HepG2 (cell line): Measurements from ENCODE around the gene FAM110A. TPM values are rescaled to one million over a fixed set of nuclear protein-coding genes. Genes with fewer than 3 reads are reported as not detected.

Experiments
- ATAC-seq: fragments of 200-7000 bp; cut with Tn5 transposase; 3 replicates; pipeline ENCODE4 v1.9.1; 2020; ENCODE audit warnings: mild to moderate bottlenecking, moderate library complexity
- BruUV-seq: library from RNA; stranded (reverse); fragments of 400-500 nt; replicated peaks from 2 replicates; lab custom pipeline; 2021; lab: Mats Ljungman, UMichigan
- CTCF ChIA-PET: fragments of 300-600 bp; formaldehyde crosslinking; extraction: SDS; loops from one replicate; lab custom pipeline; 2021; ENCODE audit warnings: low total read pairs, inconsistent platforms, low intra/inter-chr PET ratio; lab: Yijun Ruan, JAX
- POLR2A ChIA-PET: fragments of 350-600 bp; sonication (Branson Sonifier 250); formaldehyde crosslinking; loops from one replicate; lab custom pipeline; 2020; ENCODE audit warnings: antibody characterized with exemption, inconsistent platforms; lab: Yijun Ruan, JAX
- DNase-seq: peaks from one replicate; pipeline ENCODE4 v3.0.0-alpha.2; 2015; ENCODE audit warnings: low spot score
- FAIRE-seq: peaks from 3 replicates; lab custom pipeline; 2011; peaks lifted over from hg19 to GRCh38; lab: Jason Lieb, UNC
- H2AFZ ChIP-seq: one replicate; pipeline ENCODE4 v1.6.1; 2011; ENCODE audit warnings: low read length, inconsistent platforms
- H3K27ac ChIP-seq: fragments of 300-600 bp; 3 replicates; pipeline ENCODE4 v1.8.0; 2011; ENCODE audit warnings: mixed run types, mild to moderate bottlenecking, mixed read lengths, low read length, inconsistent platforms; ENCODE audit not compliant: insufficient read depth; ENCODE audit errors: extremely low read length
- H3K27me3 ChIP-seq, 2 experiments: fragments of 200-600 bp in 1 of 2; 2 replicates in 1 of 2; 3 replicates in 1 of 2; pipeline versions ENCODE4 v1.6.0 to v1.8.0; 2011; ENCODE audit warnings: low read length in 2 of 2, mild to moderate bottlenecking in 2 of 2, moderate library complexity in 2 of 2, inconsistent platforms in 1 of 2; ENCODE audit not compliant: insufficient read depth in 2 of 2, control insufficient read depth in 1 of 2
- H3K36me3 ChIP-seq, 2 experiments: fragments of 200-600 bp in 1 of 2; replicated peaks in 1 of 2; 2 replicates in 1 of 2; 3 replicates in 1 of 2; pipeline versions ENCODE4 v1.5.1 to v1.8.0; 2011; ENCODE audit warnings: low read length in 2 of 2, inconsistent platforms in 1 of 2; ENCODE audit not compliant: insufficient read depth in 2 of 2, control insufficient read depth in 1 of 2
- H3K4me1 ChIP-seq: 2 replicates; pipeline ENCODE4 v1.5.1; 2012; ENCODE audit warnings: low read length, inconsistent platforms; ENCODE audit not compliant: insufficient read depth
- H3K4me2 ChIP-seq: 2 replicates; pipeline ENCODE4 v1.6.0; 2011; ENCODE audit warnings: low read depth, low read length, inconsistent platforms
- H3K4me3 ChIP-seq, 3 experiments: fragments of 200-600 bp in 1 of 3; sonication (generic), shearing (Covaris generic) in 1 of 3; replicated peaks in 1 of 3; 2 replicates each; pipeline ENCODE4 v1.5.1; 2011 to 2016; ENCODE audit warnings: low read length in 3 of 3, inconsistent platforms in 2 of 3, low read depth in 2 of 3, mild to moderate bottlenecking in 2 of 3, control low read depth in 1 of 3, mixed read lengths in 1 of 3; ENCODE audit not compliant: insufficient read depth in 1 of 3
- H3K79me2 ChIP-seq: one replicate; pipeline ENCODE4 v1.6.1; 2011; ENCODE audit warnings: low read length, inconsistent platforms; ENCODE audit not compliant: insufficient read depth
- H3K9ac ChIP-seq: 2 replicates; pipeline ENCODE4 v1.6.0; 2011; ENCODE audit warnings: mild to moderate bottlenecking, low read depth, low read length, inconsistent platforms; ENCODE audit not compliant: insufficient read depth
- H3K9me3 ChIP-seq: 2 replicates; pipeline ENCODE4 v1.5.1; 2012; ENCODE audit warnings: mild to moderate bottlenecking, low read length
- H4K20me1 ChIP-seq: 2 replicates; pipeline ENCODE4 v1.6.0; 2011; ENCODE audit warnings: inconsistent platforms, mild to moderate bottlenecking, low read length, moderate library complexity; ENCODE audit not compliant: insufficient read depth
- CSRNP1 ChIP-seq: sonication (generic); formaldehyde crosslinking; IDR thresholded peaks from 2 replicates; pipeline ENCODE4 v1.8.1; 2023; ENCODE audit warnings: mild to moderate bottlenecking, missing genetic modification reagents
- MAX ChIP-seq: IDR thresholded peaks from 2 replicates; pipeline ENCODE4 v1.6.1; 2012; ENCODE audit warnings: inconsistent platforms
- PAWR ChIP-seq: sonication (generic); formaldehyde crosslinking; IDR thresholded peaks from 2 replicates; pipeline ENCODE4 v1.4.0; 2020; ENCODE audit warnings: missing genetic modification reagents, mild to moderate bottlenecking, borderline replicate concordance
- PHF20 ChIP-seq: sonication (generic); formaldehyde crosslinking; IDR thresholded peaks from 2 replicates; pipeline ENCODE4 v1.5.0; 2020; ENCODE audit warnings: mild to moderate bottlenecking, missing genetic modification reagents
- SIN3A ChIP-seq: IDR thresholded peaks from 2 replicates; pipeline ENCODE4 v1.6.1; 2011; ENCODE audit warnings: low read depth, mild to moderate bottlenecking, control low read depth, low read length, borderline replicate concordance
- TBX3 ChIP-seq: fragments of 450-650 bp; IDR thresholded peaks from 2 replicates; pipeline ENCODE4 v1.6.1; 2017; ENCODE audit warnings: antibody characterized with exemption, mild to moderate bottlenecking, inconsistent platforms, borderline replicate concordance
- TEAD2 ChIP-seq: sonication (generic); formaldehyde crosslinking; IDR thresholded peaks from 2 replicates; pipeline ENCODE4 v1.9.0; 2021; ENCODE audit warnings: missing genetic modification reagents
- TEF ChIP-seq: sonication (generic); formaldehyde crosslinking; IDR thresholded peaks from 2 replicates; pipeline ENCODE4 v1.5.0; 2020; ENCODE audit warnings: missing genetic modification reagents
- TRIM24 ChIP-seq: sonication (generic); formaldehyde crosslinking; IDR thresholded peaks from 2 replicates; pipeline ENCODE4 v1.8.0; 2022; ENCODE audit warnings: mild to moderate bottlenecking, missing genetic modification reagents
- ZNF644 ChIP-seq: IDR thresholded peaks from 2 replicates; pipeline ENCODE4 v1.6.1; 2016; ENCODE audit warnings: low read depth
- ZNF720 ChIP-seq: sonication (generic); formaldehyde crosslinking; IDR thresholded peaks from 2 replicates; pipeline ENCODE4 v1.4.0; 2020; ENCODE audit warnings: missing genetic modification reagents
- WGBS: methylation state at CpG from one replicate; pipeline ENCODE4 v1.1.6; 2017; ENCODE audit warnings: low lambda C conversion rate; 5-methylcytosine and 5-hydroxymethylcytosine counted together
- in situ Hi-C: cut with HindIII; loops from 2 replicates; pipeline ENCODE4 v1.10.0; 2017; ENCODE audit warnings: low pct_unique_long_range_greater_than_20kb; ENCODE audit not compliant: extremely low pct_ligation_motif_present
- intact Hi-C: fragments of 100-400 bp; cut with micrococcal nuclease; formaldehyde crosslinking; loops from one replicate; pipeline ENCODE4 v1.10.0; 2022; ENCODE audit not compliant: unreplicated experiment
- polyA plus RNA-seq, 8 experiments: library from polyadenylated mRNA; depleted of rRNA in 3 of 8; stranded (reverse) in 7 of 8; unstranded in 1 of 8; fragments of >200 nt; fragmentation: Illumina TruSeq in 4 of 8; extraction: Trizol in 4 of 8; gene quantifications; 2 replicates each; pipeline versions ENCODE4 v1.2.1 to v1.2.3, GENCODE V29; 2011 to 2016; ENCODE audit warnings: low read depth in 4 of 8, missing spikeins in 1 of 8, mixed read lengths in 1 of 8; ENCODE audit not compliant: insufficient read depth in 1 of 8
- total RNA-seq, 5 experiments: library from RNA; depleted of rRNA; stranded (reverse); fragments of >200 nt; fragmentation: Illumina TruSeq; extraction: Trizol; gene quantifications; 2 replicates each; pipeline ENCODE4 v1.2.3, GENCODE V29; 2016; ENCODE audit warnings: low read depth in 1 of 5
- TF ChIP-seq, protein P1 (sequence below): sonication (generic); formaldehyde crosslinking; conservative IDR thresholded peaks from 2 replicates; pipeline ENCODE4 v1.5.0; 2020; ENCODE audit warnings: missing genetic modification reagents
- TF ChIP-seq, protein P2 (sequence below): sonication (generic); formaldehyde crosslinking; IDR thresholded peaks from 2 replicates; pipeline ENCODE4 v1.9.0; 2021; ENCODE audit warnings: mild to moderate bottlenecking, missing genetic modification reagents

The FAM110A gene
- total and polyA plus RNA-seq, 2 of the 13 experiments (the other 11 are each of a cell fraction or from before 2014, with no cell fraction given): 1.9 TPM

- intact Hi-C loops: no loop called here
- H2AFZ ChIP-seq: no peak overlapping the region
- TF ChIP-seq TRIM24 (CRISPR knock-in tag) (no peak), TEF (no peak), ZNF644 (CRISPR knock-in tag) (no peak), SIN3A (no peak), PAWR (CRISPR knock-in tag) (no peak), TEAD2 (CRISPR knock-in tag) (no peak), CSRNP1 (no peak), TBX3 (no peak), MAX (no peak), PHF20 (no peak), ZNF720 (CRISPR knock-in tag) (no peak)
- TF ChIP-seq, protein P1, sequence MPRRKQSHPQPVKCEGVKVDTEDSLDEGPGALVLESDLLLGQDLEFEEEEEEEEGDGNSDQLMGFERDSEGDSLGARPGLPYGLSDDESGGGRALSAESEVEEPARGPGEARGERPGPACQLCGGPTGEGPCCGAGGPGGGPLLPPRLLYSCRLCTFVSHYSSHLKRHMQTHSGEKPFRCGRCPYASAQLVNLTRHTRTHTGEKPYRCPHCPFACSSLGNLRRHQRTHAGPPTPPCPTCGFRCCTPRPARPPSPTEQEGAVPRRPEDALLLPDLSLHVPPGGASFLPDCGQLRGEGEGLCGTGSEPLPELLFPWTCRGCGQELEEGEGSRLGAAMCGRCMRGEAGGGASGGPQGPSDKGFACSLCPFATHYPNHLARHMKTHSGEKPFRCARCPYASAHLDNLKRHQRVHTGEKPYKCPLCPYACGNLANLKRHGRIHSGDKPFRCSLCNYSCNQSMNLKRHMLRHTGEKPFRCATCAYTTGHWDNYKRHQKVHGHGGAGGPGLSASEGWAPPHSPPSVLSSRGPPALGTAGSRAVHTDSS (CRISPR knock-in tag): no peak
- TF ChIP-seq, protein P2, sequence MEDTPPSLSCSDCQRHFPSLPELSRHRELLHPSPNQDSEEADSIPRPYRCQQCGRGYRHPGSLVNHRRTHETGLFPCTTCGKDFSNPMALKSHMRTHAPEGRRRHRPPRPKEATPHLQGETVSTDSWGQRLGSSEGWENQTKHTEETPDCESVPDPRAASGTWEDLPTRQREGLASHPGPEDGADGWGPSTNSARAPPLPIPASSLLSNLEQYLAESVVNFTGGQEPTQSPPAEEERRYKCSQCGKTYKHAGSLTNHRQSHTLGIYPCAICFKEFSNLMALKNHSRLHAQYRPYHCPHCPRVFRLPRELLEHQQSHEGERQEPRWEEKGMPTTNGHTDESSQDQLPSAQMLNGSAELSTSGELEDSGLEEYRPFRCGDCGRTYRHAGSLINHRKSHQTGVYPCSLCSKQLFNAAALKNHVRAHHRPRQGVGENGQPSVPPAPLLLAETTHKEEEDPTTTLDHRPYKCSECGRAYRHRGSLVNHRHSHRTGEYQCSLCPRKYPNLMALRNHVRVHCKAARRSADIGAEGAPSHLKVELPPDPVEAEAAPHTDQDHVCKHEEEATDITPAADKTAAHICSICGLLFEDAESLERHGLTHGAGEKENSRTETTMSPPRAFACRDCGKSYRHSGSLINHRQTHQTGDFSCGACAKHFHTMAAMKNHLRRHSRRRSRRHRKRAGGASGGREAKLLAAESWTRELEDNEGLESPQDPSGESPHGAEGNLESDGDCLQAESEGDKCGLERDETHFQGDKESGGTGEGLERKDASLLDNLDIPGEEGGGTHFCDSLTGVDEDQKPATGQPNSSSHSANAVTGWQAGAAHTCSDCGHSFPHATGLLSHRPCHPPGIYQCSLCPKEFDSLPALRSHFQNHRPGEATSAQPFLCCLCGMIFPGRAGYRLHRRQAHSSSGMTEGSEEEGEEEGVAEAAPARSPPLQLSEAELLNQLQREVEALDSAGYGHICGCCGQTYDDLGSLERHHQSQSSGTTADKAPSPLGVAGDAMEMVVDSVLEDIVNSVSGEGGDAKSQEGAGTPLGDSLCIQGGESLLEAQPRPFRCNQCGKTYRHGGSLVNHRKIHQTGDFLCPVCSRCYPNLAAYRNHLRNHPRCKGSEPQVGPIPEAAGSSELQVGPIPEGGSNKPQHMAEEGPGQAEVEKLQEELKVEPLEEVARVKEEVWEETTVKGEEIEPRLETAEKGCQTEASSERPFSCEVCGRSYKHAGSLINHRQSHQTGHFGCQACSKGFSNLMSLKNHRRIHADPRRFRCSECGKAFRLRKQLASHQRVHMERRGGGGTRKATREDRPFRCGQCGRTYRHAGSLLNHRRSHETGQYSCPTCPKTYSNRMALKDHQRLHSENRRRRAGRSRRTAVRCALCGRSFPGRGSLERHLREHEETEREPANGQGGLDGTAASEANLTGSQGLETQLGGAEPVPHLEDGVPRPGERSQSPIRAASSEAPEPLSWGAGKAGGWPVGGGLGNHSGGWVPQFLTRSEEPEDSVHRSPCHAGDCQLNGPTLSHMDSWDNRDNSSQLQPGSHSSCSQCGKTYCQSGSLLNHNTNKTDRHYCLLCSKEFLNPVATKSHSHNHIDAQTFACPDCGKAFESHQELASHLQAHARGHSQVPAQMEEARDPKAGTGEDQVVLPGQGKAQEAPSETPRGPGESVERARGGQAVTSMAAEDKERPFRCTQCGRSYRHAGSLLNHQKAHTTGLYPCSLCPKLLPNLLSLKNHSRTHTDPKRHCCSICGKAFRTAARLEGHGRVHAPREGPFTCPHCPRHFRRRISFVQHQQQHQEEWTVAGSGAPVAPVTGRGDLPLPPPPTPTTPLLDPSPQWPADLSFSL: no peak
- TF ChIP-seq, all 625 proteins: peak for 0
- no peak overlapping the region for H3K9ac ChIP-seq
- H3K27me3 ChIP-seq: no peaks in the 10 kb centered on the region; a peak in 1 of 5 replicates
- DNase-seq (no peak), ATAC-seq (no peak), FAIRE-seq (no peak)
- ChIA-PET CTCF (no interaction called here), POLR2A (no interaction called here)
- no peaks in the 10 kb centered on the region for H4K20me1 ChIP-seq
- H3K4me1 ChIP-seq: peaks cover 2% of the 10 kb centered on the region; the same call in 1 of the 2 replicates
- WGBS: 32% methylated on average over 7 of the region's 7 CpGs
- no peak overlapping the region for H3K27ac ChIP-seq
- in situ Hi-C loops: no loop called here
- H3K9me3 ChIP-seq: no peaks in the 10 kb centered on the region
- no peaks in the 10 kb centered on the region for H3K36me3 ChIP-seq
- H3K79me2 ChIP-seq: no peaks in the 10 kb centered on the region
- no TSS peak for BruUV-seq
- H3K4me3 ChIP-seq: no peak overlapping the region
- no peak overlapping the region for H3K4me2 ChIP-seq
Observed at GRCh38 chr20:846894-847278, 13.4 kb downstream of the FAM110A start.
